DOHH2 (cell line): ENCODE measurements around the gene PAK5.

ENCODE experiments used
- EZH2phosphoT487 ChIP-seq: fragments of 200-600 bp; sonication (generic); IDR thresholded peaks from 2 replicates; pipeline ENCODE4 v1.6.1; 2017; ENCODE audit warnings: borderline replicate concordance, mild to moderate bottlenecking, antibody characterized with exemption, low read length, moderate library complexity, mixed read lengths
- TF ChIP-seq, protein P1 (sequence below): fragments of 200-600 bp; sonication (generic); IDR thresholded peaks from one replicate; pipeline ENCODE4 v1.5.1; 2014; ENCODE audit warnings: antibody characterized with exemption, mild to moderate bottlenecking, low read depth, low read length; ENCODE audit not compliant: poor library complexity, severe bottlenecking

DNA sequence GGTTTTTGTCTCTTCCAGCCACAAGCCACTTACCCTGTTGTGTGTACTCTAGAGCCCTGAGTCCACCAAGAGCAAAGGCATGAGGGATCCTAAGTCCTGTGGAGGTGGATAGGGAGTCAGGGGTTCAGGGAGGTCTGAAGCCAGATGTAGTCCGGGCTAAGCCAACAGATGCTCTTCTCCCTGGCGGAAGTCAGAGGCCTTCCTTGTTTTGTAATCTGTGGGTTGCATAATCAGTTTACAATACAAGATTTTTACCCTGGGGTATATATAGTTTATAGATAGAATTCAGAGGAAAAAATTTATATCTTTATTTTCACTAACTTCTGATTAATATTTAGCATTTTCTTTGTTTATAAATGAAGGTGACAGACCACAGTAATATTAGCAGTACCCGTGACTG is 315.2 kb downstream of the PAK5 start:
- TF ChIP-seq, protein P1, sequence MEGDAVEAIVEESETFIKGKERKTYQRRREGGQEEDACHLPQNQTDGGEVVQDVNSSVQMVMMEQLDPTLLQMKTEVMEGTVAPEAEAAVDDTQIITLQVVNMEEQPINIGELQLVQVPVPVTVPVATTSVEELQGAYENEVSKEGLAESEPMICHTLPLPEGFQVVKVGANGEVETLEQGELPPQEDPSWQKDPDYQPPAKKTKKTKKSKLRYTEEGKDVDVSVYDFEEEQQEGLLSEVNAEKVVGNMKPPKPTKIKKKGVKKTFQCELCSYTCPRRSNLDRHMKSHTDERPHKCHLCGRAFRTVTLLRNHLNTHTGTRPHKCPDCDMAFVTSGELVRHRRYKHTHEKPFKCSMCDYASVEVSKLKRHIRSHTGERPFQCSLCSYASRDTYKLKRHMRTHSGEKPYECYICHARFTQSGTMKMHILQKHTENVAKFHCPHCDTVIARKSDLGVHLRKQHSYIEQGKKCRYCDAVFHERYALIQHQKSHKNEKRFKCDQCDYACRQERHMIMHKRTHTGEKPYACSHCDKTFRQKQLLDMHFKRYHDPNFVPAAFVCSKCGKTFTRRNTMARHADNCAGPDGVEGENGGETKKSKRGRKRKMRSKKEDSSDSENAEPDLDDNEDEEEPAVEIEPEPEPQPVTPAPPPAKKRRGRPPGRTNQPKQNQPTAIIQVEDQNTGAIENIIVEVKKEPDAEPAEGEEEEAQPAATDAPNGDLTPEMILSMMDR, result no peak
- TF ChIP-seq EZH2phosphoT487, result no peak
